Gastroesophageal sphincter (tissue), 3 donors: Measurements from ENCODE around the gene SLC39A3.

Experiments used
- POLR2AphosphoS5 ChIP-seq: sonication (generic); formaldehyde crosslinking; IDR thresholded peaks from one replicate; pipeline ENCODE4 v1.6.1; 2017; ENCODE audit warnings: antibody characterized with exemption
- TF ChIP-seq, protein P1 (sequence below), 4 experiments: fragments of 200-600 bp in 2 of 4; fragments of 450-650 bp in 2 of 4; sonication (generic) in 1 of 4; IDR thresholded peaks; one replicate each; pipeline ENCODE4 v1.5.1; 2017 to 2019; ENCODE audit warnings: antibody characterized with exemption in 4 of 4, mild to moderate bottlenecking in 2 of 4, moderate library complexity in 2 of 4

GRCh38 chr19:2703691-2704216, 36.1 kb downstream of the SLC39A3 start:
- TF ChIP-seq, protein P1, sequence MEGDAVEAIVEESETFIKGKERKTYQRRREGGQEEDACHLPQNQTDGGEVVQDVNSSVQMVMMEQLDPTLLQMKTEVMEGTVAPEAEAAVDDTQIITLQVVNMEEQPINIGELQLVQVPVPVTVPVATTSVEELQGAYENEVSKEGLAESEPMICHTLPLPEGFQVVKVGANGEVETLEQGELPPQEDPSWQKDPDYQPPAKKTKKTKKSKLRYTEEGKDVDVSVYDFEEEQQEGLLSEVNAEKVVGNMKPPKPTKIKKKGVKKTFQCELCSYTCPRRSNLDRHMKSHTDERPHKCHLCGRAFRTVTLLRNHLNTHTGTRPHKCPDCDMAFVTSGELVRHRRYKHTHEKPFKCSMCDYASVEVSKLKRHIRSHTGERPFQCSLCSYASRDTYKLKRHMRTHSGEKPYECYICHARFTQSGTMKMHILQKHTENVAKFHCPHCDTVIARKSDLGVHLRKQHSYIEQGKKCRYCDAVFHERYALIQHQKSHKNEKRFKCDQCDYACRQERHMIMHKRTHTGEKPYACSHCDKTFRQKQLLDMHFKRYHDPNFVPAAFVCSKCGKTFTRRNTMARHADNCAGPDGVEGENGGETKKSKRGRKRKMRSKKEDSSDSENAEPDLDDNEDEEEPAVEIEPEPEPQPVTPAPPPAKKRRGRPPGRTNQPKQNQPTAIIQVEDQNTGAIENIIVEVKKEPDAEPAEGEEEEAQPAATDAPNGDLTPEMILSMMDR (IDR thresholded peaks at IDR 0.05), result no peak
- no peak for TF ChIP-seq POLR2AphosphoS5
